Omental fat pad (tissue), 4 donors: ENCODE measurements around the gene CDH10. TPM values are rescaled to one million over a fixed set of nuclear protein-coding genes. Genes with fewer than 3 reads are reported as not detected.

ENCODE experiments used
- ATAC-seq: fragments of 150-250 bp; one replicate; pipeline ENCODE4 v1.9.1; 2016; ENCODE audit warnings: mild to moderate bottlenecking, moderate library complexity; ENCODE audit not compliant: low FRiP score
- DNase-seq: peaks from one replicate; pipeline ENCODE4 v3.0.0-alpha.2; 2019; ENCODE audit warnings: low spot score
- total RNA-seq, 4 donors: library from RNA; depleted of rRNA; stranded (reverse); fragments of >200 nt; gene quantifications; one replicate each; pipeline ENCODE4 v1.1.0, GENCODE V29; 2016
- TF ChIP-seq, protein P1 (sequence below), 3 donors: fragments of 450-650 bp; IDR thresholded peaks; one replicate each; pipeline ENCODE4 v1.5.1; 2016 to 2017; ENCODE audit warnings: antibody characterized with exemption in 3 of 3, mild to moderate bottlenecking in 3 of 3, moderate library complexity in 2 of 3

The CDH10 gene
- total RNA-seq, 4 donors from 2014 or later: not detected

DNA sequence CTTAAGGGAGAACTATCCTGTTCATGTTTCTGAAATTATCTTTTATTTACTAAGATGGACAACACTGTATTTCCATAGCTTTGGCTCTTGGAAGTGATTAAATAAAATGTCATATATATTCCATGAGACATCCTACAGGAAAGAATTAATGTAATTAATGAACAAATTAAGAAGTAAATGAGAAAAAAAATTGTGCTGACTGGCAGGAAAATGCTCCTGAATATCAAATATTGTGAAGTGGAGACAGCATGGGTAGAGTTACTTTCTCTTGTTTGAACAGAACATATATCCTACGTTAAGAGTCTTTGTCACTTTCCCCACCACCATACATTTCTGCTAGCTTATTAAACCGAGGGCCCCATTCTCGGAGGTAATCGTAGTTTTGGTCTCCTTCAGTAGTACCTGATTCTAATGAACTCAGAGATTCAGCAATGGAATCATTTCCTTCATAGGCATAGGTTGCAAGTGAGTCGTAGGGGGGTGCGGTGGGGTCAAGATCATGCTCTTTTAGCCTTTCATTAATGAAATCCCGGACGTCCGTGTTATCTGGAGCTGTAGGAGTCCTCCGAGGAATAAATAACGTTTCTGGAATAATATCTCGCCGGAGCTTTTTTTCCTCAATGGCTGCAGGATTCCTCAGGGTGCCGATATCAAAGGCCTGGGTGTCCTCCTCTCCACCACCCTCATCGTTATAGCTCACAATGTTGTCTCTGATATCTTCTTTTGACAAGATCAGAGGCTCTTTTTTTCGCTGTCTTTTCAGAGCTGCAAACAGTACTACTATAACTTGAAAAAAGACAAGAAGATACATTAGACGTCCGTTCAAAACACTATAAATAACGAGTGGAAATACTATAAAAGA is 157.2 kb downstream of the CDH10 start:
- TF ChIP-seq, protein P1, sequence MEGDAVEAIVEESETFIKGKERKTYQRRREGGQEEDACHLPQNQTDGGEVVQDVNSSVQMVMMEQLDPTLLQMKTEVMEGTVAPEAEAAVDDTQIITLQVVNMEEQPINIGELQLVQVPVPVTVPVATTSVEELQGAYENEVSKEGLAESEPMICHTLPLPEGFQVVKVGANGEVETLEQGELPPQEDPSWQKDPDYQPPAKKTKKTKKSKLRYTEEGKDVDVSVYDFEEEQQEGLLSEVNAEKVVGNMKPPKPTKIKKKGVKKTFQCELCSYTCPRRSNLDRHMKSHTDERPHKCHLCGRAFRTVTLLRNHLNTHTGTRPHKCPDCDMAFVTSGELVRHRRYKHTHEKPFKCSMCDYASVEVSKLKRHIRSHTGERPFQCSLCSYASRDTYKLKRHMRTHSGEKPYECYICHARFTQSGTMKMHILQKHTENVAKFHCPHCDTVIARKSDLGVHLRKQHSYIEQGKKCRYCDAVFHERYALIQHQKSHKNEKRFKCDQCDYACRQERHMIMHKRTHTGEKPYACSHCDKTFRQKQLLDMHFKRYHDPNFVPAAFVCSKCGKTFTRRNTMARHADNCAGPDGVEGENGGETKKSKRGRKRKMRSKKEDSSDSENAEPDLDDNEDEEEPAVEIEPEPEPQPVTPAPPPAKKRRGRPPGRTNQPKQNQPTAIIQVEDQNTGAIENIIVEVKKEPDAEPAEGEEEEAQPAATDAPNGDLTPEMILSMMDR (IDR thresholded peaks at IDR 0.05): no peak
- DNase-seq: no peak
- no peak for ATAC-seq

DNA sequence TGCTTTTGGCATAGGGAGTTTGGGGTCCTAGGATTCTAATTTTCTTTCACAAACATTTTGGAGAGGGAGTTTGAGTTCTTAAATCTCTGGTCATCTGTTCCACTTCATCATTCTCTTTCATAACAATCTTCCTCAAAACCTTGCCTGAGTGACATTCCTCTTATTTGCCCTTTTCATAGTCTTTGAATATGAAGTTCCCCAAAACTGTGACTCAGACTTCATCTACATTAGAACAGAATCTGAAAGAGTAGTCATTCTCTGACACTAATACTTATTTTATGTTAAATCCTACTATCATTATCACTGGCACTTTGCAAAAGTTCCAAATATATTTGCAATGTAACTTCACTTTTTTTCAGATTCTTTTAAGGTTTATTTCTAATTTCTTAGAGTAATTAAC is 163.8 kb downstream of the CDH10 start:
- ATAC-seq (no peak), DNase-seq (no peak)
- TF ChIP-seq, protein P1 (IDR thresholded peaks at IDR 0.05): no peak

DNA sequence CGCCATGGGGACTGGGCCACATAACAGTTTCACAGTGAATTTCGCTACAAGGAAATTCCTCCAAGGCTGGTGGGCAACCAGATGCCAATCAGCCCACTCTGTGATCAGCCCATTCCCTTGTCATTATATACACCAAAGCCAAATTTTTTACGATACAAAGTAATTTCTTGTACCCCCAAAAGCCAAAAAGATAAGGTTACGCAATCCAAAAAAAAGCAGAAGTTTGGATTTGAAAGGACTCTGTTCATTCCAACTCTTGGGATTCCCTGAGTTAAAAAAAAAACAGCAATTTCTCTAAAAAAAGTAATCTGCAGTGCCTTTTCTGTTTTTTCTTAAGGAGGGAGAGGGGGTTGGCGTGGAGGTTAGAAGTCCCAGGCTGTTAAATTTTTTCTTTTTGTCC is 166.8 kb downstream of the CDH10 start:
- ATAC-seq: no peak
- DNase-seq: no peak

DNA sequence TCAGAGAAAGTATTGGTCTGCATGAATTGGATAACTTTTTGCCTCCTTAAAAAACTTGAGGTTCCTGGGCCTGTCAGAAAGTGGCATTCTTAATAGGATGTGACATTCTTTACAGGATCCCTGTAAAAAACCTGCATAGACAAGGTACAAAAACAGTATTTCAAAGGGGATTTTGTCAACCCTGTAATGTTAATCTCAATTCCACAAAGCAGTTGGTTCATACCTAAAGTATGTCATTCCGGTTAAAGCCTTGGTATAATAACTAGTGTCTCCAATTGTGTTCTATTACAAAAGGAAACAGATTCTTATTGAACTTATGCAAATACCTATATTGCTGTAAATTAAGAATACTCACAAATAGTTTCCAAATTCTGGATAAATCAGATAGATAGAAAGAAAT is 169.7 kb downstream of the CDH10 start:
- no peak for ATAC-seq
- TF ChIP-seq, protein P1 (IDR thresholded peaks at IDR 0.05): no peak
- DNase-seq: no peak

More for the DNA sequence above, 166.8 kb downstream of the CDH10 start:
- TF ChIP-seq, protein P1 (IDR thresholded peaks at IDR 0.05): no peak

DNA sequence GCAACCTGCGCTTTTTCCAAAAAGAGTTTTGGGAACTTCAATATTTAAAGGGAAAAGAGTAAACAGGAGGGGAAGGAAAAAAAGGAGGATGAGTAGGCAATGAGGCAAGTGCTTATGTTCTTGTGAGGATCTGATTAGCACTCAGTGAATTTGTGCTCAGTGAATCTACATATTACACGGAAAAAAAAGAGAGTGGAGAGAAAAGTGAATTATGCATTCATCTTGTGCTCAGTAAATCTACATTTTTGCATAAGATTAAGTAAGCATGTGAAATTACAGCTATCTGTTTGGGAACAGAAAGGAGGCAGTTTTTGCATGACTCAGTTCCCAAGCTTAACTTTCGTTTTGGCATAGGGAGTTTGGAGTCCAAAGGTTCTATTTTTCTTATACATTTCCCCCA is 170.1 kb downstream of the CDH10 start:
- ATAC-seq (no peak), DNase-seq (no peak)
- TF ChIP-seq, protein P1 (IDR thresholded peaks at IDR 0.05): no peak

DNA sequence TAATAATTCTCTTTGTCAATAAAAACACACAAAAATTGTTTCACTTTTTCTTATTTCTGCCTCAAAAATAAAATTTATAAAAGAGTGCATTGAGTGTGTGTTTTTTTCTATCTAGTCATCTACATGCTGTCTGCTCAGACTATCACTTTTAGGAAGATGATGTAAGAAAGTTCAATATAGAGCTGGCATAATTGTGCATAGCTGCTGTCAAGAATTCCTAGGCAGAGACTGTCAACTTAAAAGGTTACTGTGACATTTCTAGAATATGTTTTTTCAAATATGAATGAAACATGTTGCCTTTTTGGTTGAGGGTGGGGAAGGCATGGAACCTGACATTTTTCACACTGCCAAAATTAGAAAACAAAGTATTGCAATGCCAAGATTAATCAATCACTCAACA is 172.3 kb downstream of the CDH10 start:
- DNase-seq (no peak), ATAC-seq (no peak)
- TF ChIP-seq, protein P1 (IDR thresholded peaks at IDR 0.05): no peak

DNA sequence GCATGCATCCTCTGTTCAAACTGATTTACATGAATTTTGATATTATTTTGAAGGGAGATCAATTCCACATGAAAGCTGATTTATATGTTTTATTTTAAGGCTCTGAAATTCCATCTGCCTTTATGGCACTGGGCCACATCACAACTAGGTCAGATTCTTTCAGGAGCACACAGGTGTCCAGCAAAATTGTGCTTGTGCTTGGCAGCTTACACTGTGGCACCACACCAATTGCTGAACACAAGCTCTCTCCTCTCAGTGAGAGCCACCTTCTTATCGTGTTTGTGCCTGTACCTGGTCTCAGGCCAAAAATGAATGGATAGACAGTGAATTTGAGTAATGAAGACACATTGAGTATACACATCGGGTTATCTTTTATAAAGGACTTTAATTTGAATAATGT is 200.4 kb downstream of the CDH10 start:
- TF ChIP-seq, protein P1 (IDR thresholded peaks at IDR 0.05): no peak
- DNase-seq (no peak), ATAC-seq (no peak)
